DOHH2 (cell line): Measurements from ENCODE around the gene GPBAR1.

Source experiments
- EZH2phosphoT487 ChIP-seq: fragments of 200-600 bp; sonication (generic); IDR thresholded peaks from 2 replicates; pipeline ENCODE4 v1.6.1; 2017; ENCODE audit warnings: borderline replicate concordance, mild to moderate bottlenecking, antibody characterized with exemption, low read length, moderate library complexity, mixed read lengths
- TF ChIP-seq, protein P1 (sequence below): fragments of 200-600 bp; sonication (generic); IDR thresholded peaks from one replicate; pipeline ENCODE4 v1.5.1; 2014; ENCODE audit warnings: antibody characterized with exemption, mild to moderate bottlenecking, low read depth, low read length; ENCODE audit not compliant: poor library complexity, severe bottlenecking

GRCh38 chr2:218218268-218219185 lies 42.3 kb upstream of the GPBAR1 start:
- TF ChIP-seq EZH2phosphoT487, result no peak
- TF ChIP-seq, protein P1, sequence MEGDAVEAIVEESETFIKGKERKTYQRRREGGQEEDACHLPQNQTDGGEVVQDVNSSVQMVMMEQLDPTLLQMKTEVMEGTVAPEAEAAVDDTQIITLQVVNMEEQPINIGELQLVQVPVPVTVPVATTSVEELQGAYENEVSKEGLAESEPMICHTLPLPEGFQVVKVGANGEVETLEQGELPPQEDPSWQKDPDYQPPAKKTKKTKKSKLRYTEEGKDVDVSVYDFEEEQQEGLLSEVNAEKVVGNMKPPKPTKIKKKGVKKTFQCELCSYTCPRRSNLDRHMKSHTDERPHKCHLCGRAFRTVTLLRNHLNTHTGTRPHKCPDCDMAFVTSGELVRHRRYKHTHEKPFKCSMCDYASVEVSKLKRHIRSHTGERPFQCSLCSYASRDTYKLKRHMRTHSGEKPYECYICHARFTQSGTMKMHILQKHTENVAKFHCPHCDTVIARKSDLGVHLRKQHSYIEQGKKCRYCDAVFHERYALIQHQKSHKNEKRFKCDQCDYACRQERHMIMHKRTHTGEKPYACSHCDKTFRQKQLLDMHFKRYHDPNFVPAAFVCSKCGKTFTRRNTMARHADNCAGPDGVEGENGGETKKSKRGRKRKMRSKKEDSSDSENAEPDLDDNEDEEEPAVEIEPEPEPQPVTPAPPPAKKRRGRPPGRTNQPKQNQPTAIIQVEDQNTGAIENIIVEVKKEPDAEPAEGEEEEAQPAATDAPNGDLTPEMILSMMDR, result no peak
